NCI-H524 (cell line): ENCODE data around the gene PPP4R3A.
"Not testable (repeated sequence)": the region's sequence is repeated elsewhere in the genome, so short reads cannot be mapped to it uniquely, and the experiment has no call there.

Experiments
- DNase-seq, 2 experiments: peaks; one replicate each; lab custom pipeline; 2025; lab: John Stamatoyannopoulos, UW

Gene PPP4R3A

GRCh38 chr14:91503000-91503504 lies 7.1 kb downstream of the PPP4R3A start:
- no peak for DNase-seq

- DNase-seq: no peak
These were observed 7.9 kb downstream of the PPP4R3A start for GRCh38 chr14:91501951-91502930.

GRCh38 chr14:91501348-91501747 lies 8.8 kb downstream of the PPP4R3A start:
- DNase-seq: no peak

GRCh38 chr14:91496790-91497189 lies 13.3 kb downstream of the PPP4R3A start:
- no peak for DNase-seq

- DNase-seq: not testable (repeated sequence)
These were observed 15.6 kb downstream of the PPP4R3A start for GRCh38 chr14:91494392-91495065.

GRCh38 chr14:91493169-91493568 lies 16.9 kb downstream of the PPP4R3A start:
- no peak for DNase-seq

- DNase-seq: no peak
These were observed 25.4 kb downstream of the PPP4R3A start for GRCh38 chr14:91484744-91485143.

- DNase-seq: no peak
These were observed 25.9 kb downstream of the PPP4R3A start for GRCh38 chr14:91484186-91484585.

GRCh38 chr14:91482263-91483013 lies 27.7 kb downstream of the PPP4R3A start:
- DNase-seq: no peak

- no peak for DNase-seq
These were observed 32.7 kb downstream of the PPP4R3A start for GRCh38 chr14:91477388-91477787.

GRCh38 chr14:91473046-91473445 lies 37.1 kb downstream of the PPP4R3A start:
- DNase-seq: no peak

GRCh38 chr14:91470216-91470615 lies 39.9 kb downstream of the PPP4R3A start:
- no peak for DNase-seq

- DNase-seq: no peak
These were observed 43.9 kb downstream of the PPP4R3A start for GRCh38 chr14:91466192-91466591.

- no peak for DNase-seq
These were observed 45.4 kb downstream of the PPP4R3A start for GRCh38 chr14:91464615-91465205.

GRCh38 chr14:91458612-91459011 lies 51.5 kb downstream of the PPP4R3A start:
- no peak for DNase-seq

GRCh38 chr14:91456283-91456682 lies 53.8 kb downstream of the PPP4R3A start:
- no peak for DNase-seq

GRCh38 chr14:91454580-91454979 lies 55.5 kb downstream of the PPP4R3A start:
- no peak for DNase-seq

GRCh38 chr14:91454155-91454554 lies 56.0 kb downstream of the PPP4R3A start:
- no peak for DNase-seq

GRCh38 chr14:91453744-91454143 lies 56.4 kb downstream of the PPP4R3A start:
- no peak for DNase-seq

GRCh38 chr14:91444335-91445020 lies 65.6 kb downstream of the PPP4R3A start:
- no peak for DNase-seq

- DNase-seq: no peak
These were observed 70.8 kb downstream of the PPP4R3A start for GRCh38 chr14:91439345-91439744.
